Fibroblast of lung (primary cell): ENCODE data around the gene TNK1.

Experiments used
- EZH2 ChIP-seq: IDR thresholded peaks from 2 replicates; pipeline ENCODE4 v1.5.1; 2012; ENCODE audit warnings: low read length, control low read depth, mild to moderate bottlenecking; ENCODE audit errors: missing control alignments
- TF ChIP-seq, protein P1 (sequence below), 2 donors: IDR thresholded peaks in 1 of 2; conservative IDR thresholded peaks in 1 of 2; 1 replicate in 1 of 2; 2 replicates in 1 of 2; pipeline ENCODE4 v1.5.1; 2011 to 2012; ENCODE audit warnings: low read length in 2 of 2, control low read depth in 1 of 2, inconsistent platforms in 1 of 2, low read depth in 1 of 2, mild to moderate bottlenecking in 1 of 2

DNA sequence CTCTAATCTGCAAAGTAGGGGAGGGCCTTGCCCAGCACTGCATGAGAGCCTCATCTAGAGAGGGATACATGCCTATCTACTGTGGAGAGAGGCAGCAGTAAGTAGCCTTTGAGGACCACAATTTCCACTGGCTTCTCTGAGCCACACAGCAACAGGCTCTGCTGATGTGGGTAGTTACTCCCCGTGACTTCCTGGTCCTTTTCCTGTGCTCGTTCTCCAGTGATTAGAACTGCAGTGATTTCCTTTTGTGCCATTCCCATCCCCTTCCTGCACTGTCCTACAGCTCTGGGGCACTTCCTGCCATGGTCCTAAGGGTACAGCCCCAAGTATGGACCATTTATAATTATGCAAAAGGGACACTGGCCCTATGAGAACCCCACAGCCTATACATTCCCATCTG lies 10.4 kb downstream of the TNK1 start:
- TF ChIP-seq, protein P1, sequence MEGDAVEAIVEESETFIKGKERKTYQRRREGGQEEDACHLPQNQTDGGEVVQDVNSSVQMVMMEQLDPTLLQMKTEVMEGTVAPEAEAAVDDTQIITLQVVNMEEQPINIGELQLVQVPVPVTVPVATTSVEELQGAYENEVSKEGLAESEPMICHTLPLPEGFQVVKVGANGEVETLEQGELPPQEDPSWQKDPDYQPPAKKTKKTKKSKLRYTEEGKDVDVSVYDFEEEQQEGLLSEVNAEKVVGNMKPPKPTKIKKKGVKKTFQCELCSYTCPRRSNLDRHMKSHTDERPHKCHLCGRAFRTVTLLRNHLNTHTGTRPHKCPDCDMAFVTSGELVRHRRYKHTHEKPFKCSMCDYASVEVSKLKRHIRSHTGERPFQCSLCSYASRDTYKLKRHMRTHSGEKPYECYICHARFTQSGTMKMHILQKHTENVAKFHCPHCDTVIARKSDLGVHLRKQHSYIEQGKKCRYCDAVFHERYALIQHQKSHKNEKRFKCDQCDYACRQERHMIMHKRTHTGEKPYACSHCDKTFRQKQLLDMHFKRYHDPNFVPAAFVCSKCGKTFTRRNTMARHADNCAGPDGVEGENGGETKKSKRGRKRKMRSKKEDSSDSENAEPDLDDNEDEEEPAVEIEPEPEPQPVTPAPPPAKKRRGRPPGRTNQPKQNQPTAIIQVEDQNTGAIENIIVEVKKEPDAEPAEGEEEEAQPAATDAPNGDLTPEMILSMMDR (conservative IDR thresholded peaks at IDR 0.05 in 1 of 2, IDR thresholded peaks at IDR 0.05 in 1 of 2; ENCODE audit: low read depth in 1 of 2, low read length in 2 of 2), result no peak
- TF ChIP-seq EZH2, result no peak
